Mammary epithelial cell (primary cell): ENCODE measurements around the gene TCF12.

ENCODE experiments used
- EZH2 ChIP-seq: IDR thresholded peaks from 2 replicates; pipeline ENCODE4 v1.6.1; 2012; ENCODE audit warnings: low read length, inconsistent platforms, borderline replicate concordance
- TF ChIP-seq, protein P1 (sequence below), 2 donors: IDR thresholded peaks in 1 of 2; conservative IDR thresholded peaks in 1 of 2; 2 replicates each; pipeline ENCODE4 v1.5.1; 2011 to 2012; ENCODE audit warnings: inconsistent platforms in 2 of 2, low read length in 2 of 2, mild to moderate bottlenecking in 2 of 2, control low read depth in 1 of 2, low read depth in 1 of 2; ENCODE audit not compliant: insufficient read depth in 1 of 2; ENCODE audit errors: extremely low read depth in 1 of 2

DNA sequence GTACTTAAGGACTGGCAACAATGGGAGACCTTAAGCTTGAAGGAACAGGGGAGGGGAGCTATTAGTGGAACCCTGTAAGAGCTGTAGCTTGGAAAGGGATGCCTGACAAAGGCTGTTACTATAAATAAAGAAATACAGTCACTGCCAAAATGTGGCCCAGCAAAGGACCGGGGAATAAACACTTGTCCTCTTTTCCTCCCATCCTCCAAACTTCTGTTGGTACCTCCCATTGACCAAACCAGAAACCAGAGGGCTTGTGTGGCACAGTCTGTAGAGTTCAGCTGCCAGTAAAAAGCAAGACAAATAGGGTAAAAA, 25.1 kb upstream of the TCF12 start:
- TF ChIP-seq, protein P1, sequence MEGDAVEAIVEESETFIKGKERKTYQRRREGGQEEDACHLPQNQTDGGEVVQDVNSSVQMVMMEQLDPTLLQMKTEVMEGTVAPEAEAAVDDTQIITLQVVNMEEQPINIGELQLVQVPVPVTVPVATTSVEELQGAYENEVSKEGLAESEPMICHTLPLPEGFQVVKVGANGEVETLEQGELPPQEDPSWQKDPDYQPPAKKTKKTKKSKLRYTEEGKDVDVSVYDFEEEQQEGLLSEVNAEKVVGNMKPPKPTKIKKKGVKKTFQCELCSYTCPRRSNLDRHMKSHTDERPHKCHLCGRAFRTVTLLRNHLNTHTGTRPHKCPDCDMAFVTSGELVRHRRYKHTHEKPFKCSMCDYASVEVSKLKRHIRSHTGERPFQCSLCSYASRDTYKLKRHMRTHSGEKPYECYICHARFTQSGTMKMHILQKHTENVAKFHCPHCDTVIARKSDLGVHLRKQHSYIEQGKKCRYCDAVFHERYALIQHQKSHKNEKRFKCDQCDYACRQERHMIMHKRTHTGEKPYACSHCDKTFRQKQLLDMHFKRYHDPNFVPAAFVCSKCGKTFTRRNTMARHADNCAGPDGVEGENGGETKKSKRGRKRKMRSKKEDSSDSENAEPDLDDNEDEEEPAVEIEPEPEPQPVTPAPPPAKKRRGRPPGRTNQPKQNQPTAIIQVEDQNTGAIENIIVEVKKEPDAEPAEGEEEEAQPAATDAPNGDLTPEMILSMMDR (conservative IDR thresholded peaks at IDR 0.05 in 1 of 2, IDR thresholded peaks at IDR 0.05 in 1 of 2; ENCODE audit: extremely low read depth in 1 of 2, insufficient read depth in 1 of 2, low read depth in 1 of 2, low read length in 2 of 2): no peak
- TF ChIP-seq EZH2: no peak
